HCT116 (cell line): ENCODE data around the gene FUT6. TPM values are rescaled to one million over a fixed set of nuclear protein-coding genes. Genes with fewer than 3 reads are reported as not detected.

Experiments used
- ATAC-seq: fragments of 200-7000 bp; cut with Tn5 transposase; 2 replicates; pipeline ENCODE4 v1.9.1; 2020; ENCODE audit warnings: mild to moderate bottlenecking, moderate library complexity
- BruUV-seq: library from RNA; stranded (reverse); fragments of 400-500 nt; replicated peaks from 2 replicates; lab custom pipeline; 2021; lab: Mats Ljungman, UMichigan
- CTCF ChIA-PET: fragments of 300-600 bp; sonication (Branson Sonifier 250); formaldehyde crosslinking; loops from one replicate; lab custom pipeline; 2021; ENCODE audit warnings: antibody characterized with exemption; lab: Charles Lee
- POLR2A ChIA-PET: fragments of 300-600, 350-600 bp; sonication (Branson Sonifier 250); formaldehyde crosslinking; loops from one replicate; lab custom pipeline; 2021; ENCODE audit warnings: antibody characterized with exemption; lab: Charles Lee
- RAD21 ChIA-PET, 2 experiments: fragments of 300-600 bp; sonication (Branson Sonifier 250); formaldehyde crosslinking; loops; one replicate each; lab custom pipeline; 2023; ENCODE audit warnings: low total read pairs in 2 of 2; ENCODE audit not compliant: uncharacterized antibody in 2 of 2, unreplicated experiment in 2 of 2, low non-redundant PET in 1 of 2; lab: Charles Lee
- DNase-seq: peaks from one replicate; pipeline ENCODE4 v3.0.0-alpha.2; 2010; ENCODE audit warnings: low read depth, low spot score
- H2AFZ ChIP-seq: fragments of 200-600 bp; shearing (Covaris generic), sonication (generic); 2 replicates; pipeline ENCODE4 v1.6.1; 2017; ENCODE audit warnings: low read depth, mixed run types, mixed read lengths, antibody characterized with exemption, low read length; ENCODE audit not compliant: poor library complexity, severe bottlenecking
- H3K27ac ChIP-seq: 2 replicates; pipeline ENCODE4 v1.5.1; 2012; ENCODE audit warnings: low read depth, low read length
- H3K27me3 ChIP-seq: fragments of 200-600 bp; sonication (generic); 2 replicates; pipeline ENCODE4 v1.6.1; 2016; ENCODE audit warnings: mixed run types, low read length, mixed read lengths; ENCODE audit not compliant: insufficient read depth
- H3K36me3 ChIP-seq, 2 experiments: fragments of 200-500 bp in 1 of 2; fragments of 200-600 bp in 1 of 2; sonication (Bioruptor generic) in 1 of 2; sonication (generic) in 1 of 2; 2 replicates each; pipeline versions ENCODE4 v1.5.1 to v1.6.1; 2014 to 2016; ENCODE audit warnings: low read length in 2 of 2, inconsistent platforms in 1 of 2, mixed read lengths in 1 of 2, mixed run types in 1 of 2; ENCODE audit not compliant: insufficient read depth in 2 of 2, control insufficient read depth in 1 of 2
- H3K4me1 ChIP-seq, 2 experiments: fragments of 200-600 bp in 1 of 2; sonication (generic) in 1 of 2; 2 replicates each; pipeline versions ENCODE4 v1.5.1 to v1.6.1; 2012 to 2017; ENCODE audit warnings: low read length in 2 of 2, inconsistent platforms in 1 of 2, mild to moderate bottlenecking in 1 of 2, mixed read lengths in 1 of 2, mixed run types in 1 of 2, moderate library complexity in 1 of 2; ENCODE audit not compliant: insufficient read depth in 2 of 2, control insufficient read depth in 1 of 2
- H3K4me2 ChIP-seq: fragments of 200-600 bp; sonication (generic); 2 replicates; pipeline ENCODE4 v1.6.1; 2017; ENCODE audit warnings: mixed run types, low read length, mixed read lengths
- H3K4me3 ChIP-seq, 2 experiments: fragments of 200-600 bp in 1 of 2; sonication (generic) in 1 of 2; replicated peaks in 1 of 2; 2 replicates each; pipeline ENCODE4 v1.5.1; 2011 to 2016; ENCODE audit warnings: low read length in 2 of 2, control low read depth in 1 of 2, low read depth in 1 of 2, mild to moderate bottlenecking in 1 of 2, mixed read lengths in 1 of 2, mixed run types in 1 of 2
- H3K79me2 ChIP-seq: fragments of 200-600 bp; sonication (generic); 2 replicates; pipeline ENCODE4 v1.6.1; 2017; ENCODE audit warnings: mild to moderate bottlenecking, mixed run types, low read length, moderate library complexity, mixed read lengths; ENCODE audit not compliant: insufficient read depth
- H3K9ac ChIP-seq: fragments of 200-600 bp; sonication (generic); 2 replicates; pipeline ENCODE4 v1.6.1; 2016; ENCODE audit warnings: low read length, mixed read lengths
- H3K9me2 ChIP-seq: fragments of 200-600 bp; sonication (generic), shearing (Covaris generic); 2 replicates; pipeline ENCODE4 v1.6.1; 2017; ENCODE audit warnings: mixed run types, mild to moderate bottlenecking, moderate library complexity; ENCODE audit not compliant: insufficient read depth
- H3K9me3 ChIP-seq, 2 experiments: fragments of 200-500 bp in 1 of 2; fragments of 200-600 bp in 1 of 2; sonication (Bioruptor generic) in 1 of 2; sonication (generic) in 1 of 2; 2 replicates each; pipeline ENCODE4 v1.6.1; 2014 to 2017; ENCODE audit warnings: low read length in 2 of 2, mixed read lengths in 2 of 2, inconsistent platforms in 1 of 2, low read depth in 1 of 2, mild to moderate bottlenecking in 1 of 2, mixed run types in 1 of 2, moderate library complexity in 1 of 2; ENCODE audit not compliant: control insufficient read depth in 1 of 2, insufficient read depth in 1 of 2
- H4K20me1 ChIP-seq: fragments of 200-600 bp; sonication (generic), shearing (Covaris generic); 2 replicates; pipeline ENCODE4 v1.6.1; 2017; ENCODE audit warnings: mixed run types, mild to moderate bottlenecking, moderate library complexity; ENCODE audit not compliant: insufficient read depth
- CBX3 ChIP-seq: IDR thresholded peaks from 2 replicates; pipeline ENCODE4 v1.6.1; 2012; ENCODE audit warnings: low read depth
- EGR1 ChIP-seq: IDR thresholded peaks from 2 replicates; pipeline ENCODE4 v1.6.1; 2012; ENCODE audit warnings: low read depth
- ELF1 ChIP-seq: IDR thresholded peaks from 2 replicates; pipeline ENCODE4 v1.6.1; 2012; ENCODE audit warnings: low read depth, borderline replicate concordance
- EZH2 ChIP-seq: fragments of 200-600 bp; sonication (generic); IDR thresholded peaks from 2 replicates; pipeline ENCODE4 v1.6.1; 2017; ENCODE audit warnings: antibody characterized with exemption, mixed run types
- FOSL1 ChIP-seq: IDR thresholded peaks from 2 replicates; pipeline ENCODE4 v1.6.1; 2012; ENCODE audit warnings: low read depth
- JUND ChIP-seq: IDR thresholded peaks from 2 replicates; pipeline ENCODE4 v1.6.1; 2012
- MAX ChIP-seq: IDR thresholded peaks from 2 replicates; pipeline ENCODE4 v1.6.1; 2012
- POLR2A ChIP-seq: IDR thresholded peaks from 2 replicates; pipeline ENCODE4 v1.7.0; 2011; ENCODE audit warnings: borderline replicate concordance; ENCODE audit not compliant: insufficient read depth, insufficient read length; ENCODE audit errors: extremely low read depth
- POLR2AphosphoS5 ChIP-seq: IDR thresholded peaks from 2 replicates; pipeline ENCODE4 v1.6.1; 2011; ENCODE audit warnings: mild to moderate bottlenecking, low read depth, low read length, moderate library complexity
- RAD21 ChIP-seq: IDR thresholded peaks from 2 replicates; pipeline ENCODE4 v1.6.1; 2012; ENCODE audit warnings: low read depth, mild to moderate bottlenecking
- SIN3A ChIP-seq: IDR thresholded peaks from 2 replicates; pipeline ENCODE4 v1.6.1; 2012; ENCODE audit warnings: low read depth
- SRF ChIP-seq: IDR thresholded peaks from 2 replicates; pipeline ENCODE4 v1.6.1; 2012; ENCODE audit warnings: low read depth
- ZFX ChIP-seq: fragments of 450-650 bp; IDR thresholded peaks from 2 replicates; pipeline ENCODE4 v1.6.1; 2017
- ZNF274 ChIP-seq: fragments of 200-500 bp; sonication (Bioruptor generic); IDR thresholded peaks from 2 replicates; pipeline ENCODE4 v1.6.1; 2014; ENCODE audit warnings: mild to moderate bottlenecking, low read depth, low read length, inconsistent platforms
- intact Hi-C: fragments of 100-400 bp; cut with micrococcal nuclease; formaldehyde crosslinking; loops from 2 replicates; pipeline ENCODE4 v1.10.0; 2022
- total RNA-seq: library from RNA; stranded (reverse); gene quantifications from one replicate; pipeline ENCODE4 v1.2.1, GENCODE V29; 2021; ENCODE audit not compliant: unreplicated experiment
- TF ChIP-seq, protein P1 (sequence below), 3 experiments: fragments of 200-600 bp in 1 of 3; sonication (generic) in 1 of 3; IDR thresholded peaks in 2 of 3; conservative IDR thresholded peaks in 1 of 3; 2 replicates each; pipeline ENCODE4 v1.5.1; 2012 to 2017; ENCODE audit warnings: low read depth in 2 of 3, low read length in 2 of 3, antibody characterized with exemption in 1 of 3, borderline replicate concordance in 1 of 3, control low read depth in 1 of 3, mild to moderate bottlenecking in 1 of 3, mixed read lengths in 1 of 3, mixed run types in 1 of 3, moderate library complexity in 1 of 3; ENCODE audit not compliant: insufficient read depth in 1 of 3
- TF ChIP-seq, protein P2 (sequence below): IDR thresholded peaks from 2 replicates; pipeline ENCODE4 v1.6.1; 2012

Gene FUT6
- total RNA-seq, 1 experiment from 2014 or later = not detected

DNA sequence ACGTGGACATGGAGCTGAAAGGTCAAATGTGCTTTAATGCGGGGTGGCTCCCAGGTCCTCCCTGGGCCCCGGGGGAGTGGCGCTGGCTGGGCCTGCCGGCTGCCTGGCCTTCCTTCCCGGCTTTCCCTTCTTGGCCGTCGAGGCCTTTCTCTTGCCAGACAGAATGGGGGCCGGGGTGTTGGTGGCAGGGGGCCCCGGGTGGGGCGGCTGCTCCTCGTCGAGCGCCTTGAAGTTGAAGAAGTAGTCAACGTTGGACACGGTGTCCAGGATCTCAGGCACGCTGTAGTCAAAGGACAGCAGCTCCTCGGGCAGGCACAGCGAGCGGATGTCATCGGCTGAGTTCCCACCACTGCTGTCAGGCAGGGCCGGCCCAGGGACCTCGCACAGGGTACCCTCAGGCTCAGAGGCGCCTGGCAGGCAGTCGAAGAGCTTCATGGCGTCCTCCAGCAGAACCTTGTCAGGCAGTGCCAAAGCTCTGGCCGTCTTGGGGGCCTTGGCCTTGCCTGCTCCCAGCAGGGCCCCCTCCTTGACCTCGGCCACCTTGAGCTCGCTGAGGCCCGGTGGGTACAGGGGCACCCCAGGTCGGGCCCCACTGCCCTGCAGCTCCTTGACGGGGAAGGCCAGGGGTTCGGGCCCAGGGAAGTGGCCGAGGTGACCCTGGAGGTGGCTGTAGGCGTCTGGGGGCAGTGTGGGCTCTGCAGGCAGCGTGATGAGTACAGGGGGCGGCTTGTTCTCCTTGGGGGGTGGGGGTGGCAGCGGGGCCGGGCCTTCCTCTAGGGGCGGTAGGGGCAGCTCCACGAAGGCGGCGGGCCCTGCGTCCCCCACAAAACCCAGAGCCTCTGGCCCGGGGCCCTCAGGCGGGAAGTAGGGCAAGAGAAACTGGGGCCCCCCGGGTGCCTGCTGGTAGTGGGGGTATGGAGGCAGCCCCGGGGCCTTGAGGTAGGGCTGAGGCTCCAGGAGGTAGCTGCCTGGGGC lies 56.3 kb downstream of the FUT6 start:
- Histone ChIP-seq H3K9ac (no peak overlapping the region), H4K20me1 (no peaks in the 10 kb centered on the region), H3K4me2 (no peak overlapping the region), H3K4me1 (no peaks in the 10 kb centered on the region), H3K27me3 (no peaks in the 10 kb centered on the region), H3K27ac (no peak overlapping the region), H3K36me3 (peaks cover 27 to 39% of the 10 kb centered on the region in 2 experiments; a peak in 3 of 4 replicates), H3K4me3 (no peak overlapping the region), H3K79me2 (peaks cover 6% of the 10 kb centered on the region; the same call in 1 of the 2 replicates), H3K9me3 (no peaks in the 10 kb centered on the region), H2AFZ (no peak overlapping the region), H3K9me2 (no peaks in the 10 kb centered on the region)
- ChIA-PET POLR2A (no interaction called here), RAD21 (no interaction called here), CTCF (interaction anchor here (1.1 kb wide), 1 partner anchor 21 kb away, joined by 4 read pairs; no protein-coding TSS in a partner anchor)
- no peak for TF ChIP-seq ELF1
- TF ChIP-seq SIN3A = no peak
- no peak for TF ChIP-seq ZNF274
- TF ChIP-seq FOSL1 = no peak
- TF ChIP-seq MAX = no peak
- TF ChIP-seq SRF = no peak
- no peak for TF ChIP-seq POLR2A
- no peak for TF ChIP-seq ZFX
- TF ChIP-seq, protein P1, sequence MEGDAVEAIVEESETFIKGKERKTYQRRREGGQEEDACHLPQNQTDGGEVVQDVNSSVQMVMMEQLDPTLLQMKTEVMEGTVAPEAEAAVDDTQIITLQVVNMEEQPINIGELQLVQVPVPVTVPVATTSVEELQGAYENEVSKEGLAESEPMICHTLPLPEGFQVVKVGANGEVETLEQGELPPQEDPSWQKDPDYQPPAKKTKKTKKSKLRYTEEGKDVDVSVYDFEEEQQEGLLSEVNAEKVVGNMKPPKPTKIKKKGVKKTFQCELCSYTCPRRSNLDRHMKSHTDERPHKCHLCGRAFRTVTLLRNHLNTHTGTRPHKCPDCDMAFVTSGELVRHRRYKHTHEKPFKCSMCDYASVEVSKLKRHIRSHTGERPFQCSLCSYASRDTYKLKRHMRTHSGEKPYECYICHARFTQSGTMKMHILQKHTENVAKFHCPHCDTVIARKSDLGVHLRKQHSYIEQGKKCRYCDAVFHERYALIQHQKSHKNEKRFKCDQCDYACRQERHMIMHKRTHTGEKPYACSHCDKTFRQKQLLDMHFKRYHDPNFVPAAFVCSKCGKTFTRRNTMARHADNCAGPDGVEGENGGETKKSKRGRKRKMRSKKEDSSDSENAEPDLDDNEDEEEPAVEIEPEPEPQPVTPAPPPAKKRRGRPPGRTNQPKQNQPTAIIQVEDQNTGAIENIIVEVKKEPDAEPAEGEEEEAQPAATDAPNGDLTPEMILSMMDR (IDR thresholded peaks at IDR 0.05 in 2 of 3, conservative IDR thresholded peaks at IDR 0.05 in 1 of 3; ENCODE audit: borderline replicate concordance in 1 of 3, insufficient read depth in 1 of 3, low read depth in 2 of 3, low read length in 2 of 3) = no peak
- no peak for TF ChIP-seq JUND
- no peak for TF ChIP-seq EGR1
- TF ChIP-seq RAD21 = no peak
- no peak for TF ChIP-seq CBX3
- no peak for TF ChIP-seq EZH2
- no peak for TF ChIP-seq POLR2AphosphoS5
- TF ChIP-seq, protein P2, sequence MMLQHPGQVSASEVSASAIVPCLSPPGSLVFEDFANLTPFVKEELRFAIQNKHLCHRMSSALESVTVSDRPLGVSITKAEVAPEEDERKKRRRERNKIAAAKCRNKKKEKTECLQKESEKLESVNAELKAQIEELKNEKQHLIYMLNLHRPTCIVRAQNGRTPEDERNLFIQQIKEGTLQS = no peak
- intact Hi-C loops = no loop called here
- no TSS peak for BruUV-seq
- DNase-seq = no peak
- ATAC-seq = peak; percentile 16; the same call in 1 of the 2 replicates
